Tibial artery (tissue), 4 donors: ENCODE results near the gene ZNF407.

Source experiments
- DNase-seq, 2 donors: peaks; one replicate each; pipeline ENCODE4 v3.0.0-alpha.2; 2019
- H3K27ac ChIP-seq, 2 donors: fragments of 200-600 bp; sonication (generic) in 1 of 2; 1 replicate in 1 of 2; 2 replicates in 1 of 2; pipeline ENCODE4 v1.5.1; 2018 to 2019; ENCODE audit warnings: mild to moderate bottlenecking in 1 of 2
- H3K27me3 ChIP-seq, 2 donors: fragments of 200-600 bp; sonication (generic) in 1 of 2; one replicate each; pipeline versions ENCODE4 v1.5.1 to v1.6.0; 2016 to 2019
- H3K36me3 ChIP-seq, 3 donors: fragments of 200-600 bp; sonication (generic) in 2 of 3; one replicate each; pipeline ENCODE4 v1.5.1; 2016 to 2019; ENCODE audit warnings: mild to moderate bottlenecking in 2 of 3
- H3K4me1 ChIP-seq, 4 donors: fragments of 200-600 bp; sonication (generic) in 2 of 4; 1 replicate in 3 of 4; 2 replicates in 1 of 4; pipeline ENCODE4 v1.5.1; 2016 to 2019
- H3K4me3 ChIP-seq, 2 donors: fragments of 200-600 bp; sonication (generic) in 1 of 2; 1 replicate in 1 of 2; 2 replicates in 1 of 2; pipeline ENCODE4 v1.5.1; 2018 to 2019; ENCODE audit warnings: mild to moderate bottlenecking in 2 of 2
- H3K9me3 ChIP-seq, 3 donors: fragments of 200-600 bp; sonication (generic) in 1 of 3; one replicate each; pipeline ENCODE4 v1.5.1; 2016 to 2019
- intact Hi-C: fragments of 100-400 bp; cut with DNase I; formaldehyde crosslinking; loops from one replicate; pipeline ENCODE4 v1.15.0; 2023; ENCODE audit warnings: low total_unique reads
- TF ChIP-seq, protein P1 (sequence below), 2 experiments: fragments of 200-600 bp in 1 of 2; fragments of 450-650 bp in 1 of 2; IDR thresholded peaks; one replicate each; pipeline ENCODE4 v1.5.1; 2017 to 2019; ENCODE audit warnings: antibody characterized with exemption in 2 of 2, mild to moderate bottlenecking in 1 of 2, moderate library complexity in 1 of 2

The ZNF407 gene

DNA sequence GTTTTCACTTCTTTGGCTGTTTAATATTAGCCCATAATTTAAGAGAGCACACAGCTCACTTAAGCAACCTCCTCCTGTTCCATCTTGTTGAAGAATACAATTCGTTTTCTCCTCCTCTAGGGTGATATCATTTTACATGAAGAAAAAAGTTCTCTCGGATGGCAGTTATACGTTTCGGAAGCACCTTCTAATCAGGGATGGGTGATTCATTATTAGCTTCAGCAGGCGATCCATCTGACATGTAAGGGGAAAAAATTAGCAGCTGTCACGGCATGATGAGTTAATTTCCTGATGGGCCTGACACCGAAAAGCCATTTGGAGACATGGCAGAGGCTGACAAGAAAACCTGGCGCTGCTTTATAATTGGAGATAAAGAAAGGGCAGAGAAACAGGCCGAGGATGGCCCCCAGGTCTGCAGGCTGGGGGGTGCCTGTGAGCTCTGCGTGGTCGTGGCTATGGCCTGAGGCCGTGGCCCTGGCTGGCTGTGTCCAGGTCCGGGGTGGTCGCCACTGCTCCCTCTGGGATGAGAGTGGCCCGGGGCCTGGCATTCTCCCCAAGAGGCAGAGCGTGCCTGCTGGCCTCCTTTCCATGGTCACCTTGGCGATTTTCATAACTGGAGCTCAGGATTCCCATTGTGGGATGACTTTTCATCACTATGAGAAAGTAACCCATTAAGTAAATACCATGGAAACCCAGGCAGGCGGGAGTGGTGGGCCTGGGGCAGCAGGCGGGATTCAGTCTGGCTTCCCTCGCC lies 471.2 kb downstream of the ZNF407 start:
- H3K9me3 ChIP-seq = peaks cover 0 to 54% (median 30%) of the 10 kb centered on the region in 3 donors
- H3K27ac ChIP-seq = no peak overlapping the region
- no peak overlapping the region for H3K4me3 ChIP-seq
- peaks cover 9 to 17% (median 10%) of the 10 kb centered on the region in 3 donors for H3K36me3 ChIP-seq
- TF ChIP-seq, protein P1, sequence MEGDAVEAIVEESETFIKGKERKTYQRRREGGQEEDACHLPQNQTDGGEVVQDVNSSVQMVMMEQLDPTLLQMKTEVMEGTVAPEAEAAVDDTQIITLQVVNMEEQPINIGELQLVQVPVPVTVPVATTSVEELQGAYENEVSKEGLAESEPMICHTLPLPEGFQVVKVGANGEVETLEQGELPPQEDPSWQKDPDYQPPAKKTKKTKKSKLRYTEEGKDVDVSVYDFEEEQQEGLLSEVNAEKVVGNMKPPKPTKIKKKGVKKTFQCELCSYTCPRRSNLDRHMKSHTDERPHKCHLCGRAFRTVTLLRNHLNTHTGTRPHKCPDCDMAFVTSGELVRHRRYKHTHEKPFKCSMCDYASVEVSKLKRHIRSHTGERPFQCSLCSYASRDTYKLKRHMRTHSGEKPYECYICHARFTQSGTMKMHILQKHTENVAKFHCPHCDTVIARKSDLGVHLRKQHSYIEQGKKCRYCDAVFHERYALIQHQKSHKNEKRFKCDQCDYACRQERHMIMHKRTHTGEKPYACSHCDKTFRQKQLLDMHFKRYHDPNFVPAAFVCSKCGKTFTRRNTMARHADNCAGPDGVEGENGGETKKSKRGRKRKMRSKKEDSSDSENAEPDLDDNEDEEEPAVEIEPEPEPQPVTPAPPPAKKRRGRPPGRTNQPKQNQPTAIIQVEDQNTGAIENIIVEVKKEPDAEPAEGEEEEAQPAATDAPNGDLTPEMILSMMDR (IDR thresholded peaks at IDR 0.05) = no peak
- intact Hi-C loops = no loop called here
- no peaks in the 10 kb centered on the region for H3K27me3 ChIP-seq
- no peaks in the 10 kb centered on the region for H3K4me1 ChIP-seq
- no peak for DNase-seq

DNA sequence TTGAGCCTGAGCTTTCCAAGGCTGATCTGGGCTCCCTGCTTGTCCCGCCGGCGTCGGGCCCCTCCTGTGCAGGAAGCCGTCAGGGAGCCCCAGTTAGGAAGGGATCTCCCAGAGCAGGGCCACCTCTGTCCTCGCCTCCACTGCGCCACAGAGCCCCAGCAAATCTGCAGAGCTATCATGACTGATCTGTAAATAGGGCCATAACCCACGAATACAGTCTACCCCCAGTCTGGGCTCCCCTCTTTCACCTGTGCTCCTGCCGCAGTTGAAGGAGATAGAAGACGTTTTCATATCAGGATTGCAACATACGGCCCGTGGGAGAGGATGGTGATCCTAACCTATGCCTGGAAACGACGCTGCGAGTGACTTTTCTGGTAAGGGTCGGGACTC lies 472.6 kb downstream of the ZNF407 start:
- no peak overlapping the region for H3K4me3 ChIP-seq
- H3K36me3 ChIP-seq = peaks cover 0 to 4% (median 0%) of the 10 kb centered on the region in 3 donors
- H3K27me3 ChIP-seq = no peaks in the 10 kb centered on the region
- TF ChIP-seq, protein P1 (IDR thresholded peaks at IDR 0.05) = no peak
- intact Hi-C loops = no loop called here
- H3K27ac ChIP-seq = no peak overlapping the region
- DNase-seq = no peak
- peaks cover 0 to 51% (median 30%) of the 10 kb centered on the region in 3 donors for H3K9me3 ChIP-seq
- H3K4me1 ChIP-seq = no peaks in the 10 kb centered on the region

DNA sequence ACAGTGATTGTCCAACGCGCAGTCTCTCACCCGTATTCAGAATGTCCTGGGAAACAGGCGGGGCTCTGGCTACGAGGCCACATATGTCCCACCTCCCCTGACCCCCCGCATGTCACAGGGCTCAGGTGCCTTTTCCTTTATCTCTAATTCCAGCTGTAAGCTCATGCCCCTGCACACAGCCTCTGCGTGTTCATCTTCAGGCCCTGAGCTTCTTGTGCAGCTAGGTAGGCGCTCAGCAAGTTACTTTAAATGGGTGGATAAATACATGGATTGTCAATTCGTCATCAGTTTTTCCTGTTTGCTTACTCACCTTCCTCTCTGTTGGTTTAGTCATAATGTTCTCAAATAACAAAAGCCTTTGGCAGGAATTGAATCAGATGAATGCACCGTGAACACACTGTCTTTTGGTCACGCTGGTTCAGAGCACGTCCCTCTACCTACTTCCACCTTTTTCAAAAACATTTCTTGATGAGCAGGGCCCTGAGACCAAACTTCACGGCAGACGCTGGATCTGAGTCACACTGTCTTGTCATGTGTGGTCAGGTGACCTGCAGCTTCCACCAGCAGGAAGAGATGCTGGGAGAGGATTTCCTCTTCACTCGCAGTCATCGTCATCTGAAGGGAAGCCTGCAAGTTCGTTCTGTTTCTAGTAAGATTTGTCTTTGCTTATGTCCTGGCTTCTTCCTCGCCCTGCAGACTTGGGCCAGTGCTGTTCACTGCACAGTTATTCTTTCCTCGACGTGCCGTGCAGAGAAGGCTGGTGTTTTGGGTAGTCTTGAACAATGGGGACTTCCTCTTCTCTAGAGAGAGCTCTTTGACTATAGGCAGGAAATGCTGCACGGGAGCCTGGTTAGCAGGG lies 473.2 kb downstream of the ZNF407 start:
- H3K4me3 ChIP-seq = no peak overlapping the region

DNA sequence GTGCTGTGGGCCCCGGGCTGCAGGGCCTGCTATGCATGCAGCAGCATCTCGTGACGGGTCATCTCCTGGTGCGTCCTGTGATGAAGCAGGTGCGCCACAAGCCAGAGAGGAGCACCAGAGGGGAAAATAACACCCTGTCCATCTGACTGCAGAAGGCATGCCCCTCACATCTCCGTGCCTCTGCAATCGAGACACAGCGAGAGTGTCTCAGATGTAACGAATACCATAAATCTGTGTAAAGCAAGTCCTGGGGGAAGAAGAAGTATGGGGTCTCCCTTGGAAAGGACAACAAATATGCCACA lies 473.8 kb downstream of the ZNF407 start:
- H3K4me3 ChIP-seq = no peak overlapping the region
- no peaks in the 10 kb centered on the region for H3K27me3 ChIP-seq
- H3K4me1 ChIP-seq = no peaks in the 10 kb centered on the region
- DNase-seq = no peak
- H3K27ac ChIP-seq = no peak overlapping the region
- TF ChIP-seq, protein P1 (IDR thresholded peaks at IDR 0.05) = no peak
- intact Hi-C loops = no loop called here
- H3K36me3 ChIP-seq = no peaks in the 10 kb centered on the region
- H3K9me3 ChIP-seq = peaks cover 0 to 58% (median 34%) of the 10 kb centered on the region in 3 donors

More for the DNA sequence above, 473.2 kb downstream of the ZNF407 start:
- intact Hi-C loops = no loop called here
- Histone ChIP-seq H3K9me3 (peaks cover 0 to 52% (median 28%) of the 10 kb centered on the region in 3 donors), H3K27ac (no peak overlapping the region), H3K4me1 (no peaks in the 10 kb centered on the region), H3K36me3 (no peaks in the 10 kb centered on the region), H3K27me3 (no peaks in the 10 kb centered on the region)
- DNase-seq = peak in 1 of 2 donors; percentile 60
- TF ChIP-seq, protein P1 (IDR thresholded peaks at IDR 0.05) = no peak

DNA sequence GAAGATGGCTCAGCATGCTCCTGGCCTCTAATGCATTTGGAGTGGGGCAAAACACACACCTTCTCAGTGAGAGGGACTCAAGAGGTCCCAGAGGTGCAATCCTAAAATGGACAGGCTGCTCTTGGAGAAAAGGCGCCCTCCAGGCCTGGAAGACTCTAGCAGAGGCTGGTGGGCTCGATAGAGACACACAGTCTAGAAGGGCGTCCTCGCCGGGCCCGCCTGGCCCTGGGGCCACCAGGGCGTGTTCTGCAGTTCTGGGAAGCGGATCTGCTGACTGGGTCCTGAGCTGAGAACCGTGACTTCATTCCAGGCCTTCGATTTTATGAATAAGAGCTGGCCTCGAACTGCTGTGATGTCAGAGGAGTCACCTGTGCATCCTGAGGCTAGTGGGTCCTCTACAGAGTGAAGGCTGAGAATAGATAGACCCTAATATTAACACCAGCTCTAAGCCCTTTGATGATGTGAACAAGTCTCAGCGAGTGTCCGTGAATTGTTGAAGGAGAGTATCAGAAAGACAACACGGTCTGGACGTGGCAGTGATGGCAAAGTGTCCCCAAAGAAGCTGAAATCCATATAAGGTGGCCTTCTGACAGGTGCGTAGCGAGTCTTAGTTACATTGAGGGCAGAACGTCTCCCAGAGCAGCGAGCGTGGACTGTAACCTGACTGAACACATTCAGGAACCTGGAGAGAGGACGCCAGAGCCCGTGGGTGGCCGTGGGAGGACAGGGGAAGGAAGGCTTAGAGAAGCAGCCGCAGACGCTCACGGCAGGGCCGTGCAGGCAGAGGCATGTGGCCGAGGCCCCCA lies 474.4 kb downstream of the ZNF407 start:
- H3K27me3 ChIP-seq = no peaks in the 10 kb centered on the region
- H3K4me3 ChIP-seq = no peak overlapping the region
- peaks cover 0 to 64% (median 40%) of the 10 kb centered on the region in 3 donors for H3K9me3 ChIP-seq
- no peaks in the 10 kb centered on the region for H3K4me1 ChIP-seq
- H3K36me3 ChIP-seq = no peaks in the 10 kb centered on the region
- no peak for DNase-seq
- intact Hi-C loops = no loop called here
- no peak overlapping the region for H3K27ac ChIP-seq
- TF ChIP-seq, protein P1 (IDR thresholded peaks at IDR 0.05) = no peak
